ENCODE results near the gene CLUH.

DNA sequence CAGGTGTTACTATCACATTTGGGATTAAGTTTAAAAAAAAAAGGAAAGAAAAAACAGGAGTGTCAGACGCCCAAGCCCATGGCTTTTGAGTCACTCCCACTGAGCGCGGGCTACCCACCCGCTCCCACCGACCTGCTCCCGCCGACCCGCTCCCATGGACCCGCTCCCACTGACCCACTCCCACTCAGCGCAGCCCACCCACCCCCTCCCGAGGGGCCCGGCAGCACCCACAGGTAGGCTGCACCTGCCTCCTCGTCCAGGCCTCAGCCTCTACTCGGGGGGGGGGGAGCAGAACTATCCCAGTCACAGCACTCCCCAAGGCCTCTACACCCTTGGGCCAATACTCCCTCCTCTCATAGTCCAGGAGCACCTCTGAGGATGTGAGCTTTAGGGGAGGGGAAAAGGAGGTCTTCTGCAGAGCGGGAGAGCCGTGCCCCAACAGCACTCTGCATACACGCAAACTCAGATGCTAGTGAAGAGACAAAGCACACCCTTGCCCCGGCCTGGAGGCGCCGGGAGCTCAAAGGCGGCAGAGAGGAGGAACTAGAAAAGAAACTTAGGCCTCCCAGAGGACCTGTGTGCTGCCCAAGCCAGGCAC is 2.9 kb downstream of the CLUH start:
- TF ChIP-seq POLR2A (IDR thresholded peaks at IDR 0.05; ENCODE audit: borderline replicate concordance, extremely low read depth, insufficient read depth, insufficient read length): no peak
- TF ChIP-seq, protein P1, sequence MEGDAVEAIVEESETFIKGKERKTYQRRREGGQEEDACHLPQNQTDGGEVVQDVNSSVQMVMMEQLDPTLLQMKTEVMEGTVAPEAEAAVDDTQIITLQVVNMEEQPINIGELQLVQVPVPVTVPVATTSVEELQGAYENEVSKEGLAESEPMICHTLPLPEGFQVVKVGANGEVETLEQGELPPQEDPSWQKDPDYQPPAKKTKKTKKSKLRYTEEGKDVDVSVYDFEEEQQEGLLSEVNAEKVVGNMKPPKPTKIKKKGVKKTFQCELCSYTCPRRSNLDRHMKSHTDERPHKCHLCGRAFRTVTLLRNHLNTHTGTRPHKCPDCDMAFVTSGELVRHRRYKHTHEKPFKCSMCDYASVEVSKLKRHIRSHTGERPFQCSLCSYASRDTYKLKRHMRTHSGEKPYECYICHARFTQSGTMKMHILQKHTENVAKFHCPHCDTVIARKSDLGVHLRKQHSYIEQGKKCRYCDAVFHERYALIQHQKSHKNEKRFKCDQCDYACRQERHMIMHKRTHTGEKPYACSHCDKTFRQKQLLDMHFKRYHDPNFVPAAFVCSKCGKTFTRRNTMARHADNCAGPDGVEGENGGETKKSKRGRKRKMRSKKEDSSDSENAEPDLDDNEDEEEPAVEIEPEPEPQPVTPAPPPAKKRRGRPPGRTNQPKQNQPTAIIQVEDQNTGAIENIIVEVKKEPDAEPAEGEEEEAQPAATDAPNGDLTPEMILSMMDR (IDR thresholded peaks at IDR 0.05 in 2 of 3, conservative IDR thresholded peaks at IDR 0.05 in 1 of 3; ENCODE audit: borderline replicate concordance in 1 of 3, insufficient read depth in 1 of 3, low read depth in 2 of 3, low read length in 2 of 3): no peak
- TF ChIP-seq YY1 (IDR thresholded peaks at IDR 0.05; ENCODE audit: extremely low read depth, insufficient replicate concordance, low read depth, low read length): no peak
- no peak for TF ChIP-seq FOSL1 (IDR thresholded peaks at IDR 0.05; ENCODE audit: low read depth)
- TF ChIP-seq EZH2 (IDR thresholded peaks at IDR 0.05): no peak
- no peak for TF ChIP-seq EZH2phosphoT487 (IDR thresholded peaks at IDR 0.05; ENCODE audit: borderline replicate concordance)
- TF ChIP-seq, protein P2, sequence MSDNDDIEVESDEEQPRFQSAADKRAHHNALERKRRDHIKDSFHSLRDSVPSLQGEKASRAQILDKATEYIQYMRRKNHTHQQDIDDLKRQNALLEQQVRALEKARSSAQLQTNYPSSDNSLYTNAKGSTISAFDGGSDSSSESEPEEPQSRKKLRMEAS (IDR thresholded peaks at IDR 0.05): no peak
- no peak for TF ChIP-seq POLR2AphosphoS5 (IDR thresholded peaks at IDR 0.05; ENCODE audit: low read depth, low read length)
- TF ChIP-seq SP1 (IDR thresholded peaks at IDR 0.05; ENCODE audit: low read depth): no peak
- TF ChIP-seq ZNF274 (IDR thresholded peaks at IDR 0.05; ENCODE audit: low read depth, low read length): no peak
- TF ChIP-seq CEBPB (IDR thresholded peaks at IDR 0.05; ENCODE audit: low read depth): no peak
- TF ChIP-seq SRF (IDR thresholded peaks at IDR 0.05; ENCODE audit: low read depth): no peak
- no peak for TF ChIP-seq RAD21 (IDR thresholded peaks at IDR 0.05; ENCODE audit: low read depth)

All from HCT116 (cell line).